ENCODE results near the gene ALPK3.

- TF ChIP-seq, protein P1, sequence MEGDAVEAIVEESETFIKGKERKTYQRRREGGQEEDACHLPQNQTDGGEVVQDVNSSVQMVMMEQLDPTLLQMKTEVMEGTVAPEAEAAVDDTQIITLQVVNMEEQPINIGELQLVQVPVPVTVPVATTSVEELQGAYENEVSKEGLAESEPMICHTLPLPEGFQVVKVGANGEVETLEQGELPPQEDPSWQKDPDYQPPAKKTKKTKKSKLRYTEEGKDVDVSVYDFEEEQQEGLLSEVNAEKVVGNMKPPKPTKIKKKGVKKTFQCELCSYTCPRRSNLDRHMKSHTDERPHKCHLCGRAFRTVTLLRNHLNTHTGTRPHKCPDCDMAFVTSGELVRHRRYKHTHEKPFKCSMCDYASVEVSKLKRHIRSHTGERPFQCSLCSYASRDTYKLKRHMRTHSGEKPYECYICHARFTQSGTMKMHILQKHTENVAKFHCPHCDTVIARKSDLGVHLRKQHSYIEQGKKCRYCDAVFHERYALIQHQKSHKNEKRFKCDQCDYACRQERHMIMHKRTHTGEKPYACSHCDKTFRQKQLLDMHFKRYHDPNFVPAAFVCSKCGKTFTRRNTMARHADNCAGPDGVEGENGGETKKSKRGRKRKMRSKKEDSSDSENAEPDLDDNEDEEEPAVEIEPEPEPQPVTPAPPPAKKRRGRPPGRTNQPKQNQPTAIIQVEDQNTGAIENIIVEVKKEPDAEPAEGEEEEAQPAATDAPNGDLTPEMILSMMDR (IDR thresholded peaks at IDR 0.05; ENCODE audit: extremely low read depth in 1 of 2, insufficient read depth in 1 of 2, low read depth in 1 of 2, low read length in 2 of 2) = no peak
- TF ChIP-seq POLR2A (IDR thresholded peaks at IDR 0.05; ENCODE audit: low read depth, low read length) (no peak), EZH2 (IDR thresholded peaks at IDR 0.05; ENCODE audit: borderline replicate concordance, low read depth, low read length, severe bottlenecking) (no peak), MAX (IDR thresholded peaks at IDR 0.05; ENCODE audit: insufficient read depth, insufficient read length) (no peak), POLR2AphosphoS5 (IDR thresholded peaks at IDR 0.05; ENCODE audit: insufficient read depth, low read depth, low read length) (no peak), GATA2 (IDR thresholded peaks at IDR 0.05; ENCODE audit: insufficient read depth, insufficient read length, low read depth, low read length) (no peak), MYC (IDR thresholded peaks at IDR 0.05; ENCODE audit: low read depth, low read length) (no peak)
Observed at GRCh38 chr15:84794162-84794547, 23.0 kb upstream of the ALPK3 start.

Data from endothelial cell of umbilical vein (primary cell).